DND-41 (cell line): ENCODE measurements around the gene SP7.

Source experiments
- CTCF ChIP-seq: IDR thresholded peaks from 2 replicates; pipeline ENCODE4 v1.5.1; 2012; ENCODE audit warnings: borderline replicate concordance, low read length, moderate library complexity, mild to moderate bottlenecking; ENCODE audit not compliant: poor library complexity, severe bottlenecking; ENCODE audit errors: extremely low read depth
- EZH2 ChIP-seq: IDR thresholded peaks from 3 replicates; pipeline ENCODE4 v1.6.1; 2012; ENCODE audit warnings: borderline replicate concordance, low read depth, mild to moderate bottlenecking, moderate library complexity, low read length, inconsistent platforms; ENCODE audit not compliant: severe bottlenecking

- TF ChIP-seq CTCF (no peak), EZH2 (no peak)
Measured at GRCh38 chr12:53330671-53331070, 5.5 kb downstream of the SP7 start.
